Inferior parietal cortex (tissue), 1 donor: ENCODE data around the gene ANKMY1.
"Not testable (repeated sequence)": the region's sequence is repeated elsewhere in the genome, so short reads cannot be mapped to it uniquely, and the experiment has no call there.

Experiments used
- DNase-seq: peaks from one replicate; pipeline ENCODE4 v3.0.0-alpha.2; 2016; ENCODE audit errors: extremely low spot score

ANKMY1 gene

GRCh38 chr2:240505910-240506309, 51.9 kb downstream of the ANKMY1 start:
- no peak for DNase-seq

- DNase-seq: no peak
Observed at GRCh38 chr2:240503848-240504247, 53.9 kb downstream of the ANKMY1 start.

- DNase-seq: no peak
Observed at GRCh38 chr2:240503375-240503774, 54.4 kb downstream of the ANKMY1 start.

- DNase-seq: no peak
Observed at GRCh38 chr2:240502430-240503121, 55.2 kb downstream of the ANKMY1 start.

GRCh38 chr2:240502059-240502429, 55.7 kb downstream of the ANKMY1 start:
- no peak for DNase-seq

GRCh38 chr2:240501531-240501991, 56.2 kb downstream of the ANKMY1 start:
- DNase-seq: no peak

- no peak for DNase-seq
Observed at GRCh38 chr2:240500561-240501423, 57.0 kb downstream of the ANKMY1 start.

- DNase-seq: no peak
Observed at GRCh38 chr2:240499309-240500301, 58.2 kb downstream of the ANKMY1 start.

GRCh38 chr2:240498958-240499260, 58.9 kb downstream of the ANKMY1 start:
- no peak for DNase-seq

- DNase-seq: no peak
Observed at GRCh38 chr2:240498171-240498957, 59.4 kb downstream of the ANKMY1 start.

- not testable (repeated sequence) for DNase-seq
Observed at GRCh38 chr2:240497082-240497481, 60.7 kb downstream of the ANKMY1 start.

GRCh38 chr2:240494942-240495341, 62.8 kb downstream of the ANKMY1 start:
- DNase-seq: not testable (repeated sequence)

- no peak for DNase-seq
Observed at GRCh38 chr2:240494194-240494793, 63.5 kb downstream of the ANKMY1 start.

- no peak for DNase-seq
Observed at GRCh38 chr2:240491483-240491882, 66.3 kb downstream of the ANKMY1 start.

GRCh38 chr2:240482141-240482540, 75.6 kb downstream of the ANKMY1 start:
- DNase-seq: no peak

- no peak for DNase-seq
Observed at GRCh38 chr2:240481720-240482119, 76.1 kb downstream of the ANKMY1 start.

- no peak for DNase-seq
Observed at GRCh38 chr2:240480834-240481623, 76.8 kb downstream of the ANKMY1 start.

GRCh38 chr2:240479111-240479501, 78.7 kb downstream of the ANKMY1 start:
- no peak for DNase-seq

- no peak for DNase-seq
Observed at GRCh38 chr2:240478346-240479110, 79.3 kb downstream of the ANKMY1 start.
